GM23248 (cell line): ENCODE results near the gene TMEM132C. TPM values are rescaled to one million over a fixed set of nuclear protein-coding genes. Genes with fewer than 3 reads are reported as not detected.

ENCODE experiments used
- DNase-seq: peaks from one replicate; pipeline ENCODE4 v3.0.0-alpha.2; 2015
- H2AFZ ChIP-seq: fragments of 200-600 bp; sonication (generic); 2 replicates; pipeline ENCODE4 v1.6.1; 2016; ENCODE audit warnings: antibody characterized with exemption
- H3F3A ChIP-seq: fragments of 200-600 bp; sonication (generic); 2 replicates; pipeline ENCODE4 v1.6.1; 2016; ENCODE audit warnings: mild to moderate bottlenecking, antibody characterized with exemption, mixed run types; ENCODE audit not compliant: insufficient read depth
- H3K27ac ChIP-seq: fragments of 200-600 bp; sonication (generic); 2 replicates; pipeline ENCODE4 v1.5.1; 2016; ENCODE audit warnings: mild to moderate bottlenecking
- H3K27me3 ChIP-seq: fragments of 200-600 bp; sonication (generic); replicated peaks from 2 replicates; pipeline ENCODE4 v1.6.1; 2016; ENCODE audit warnings: mild to moderate bottlenecking; ENCODE audit not compliant: insufficient read depth
- H3K36me3 ChIP-seq: fragments of 200-600 bp; sonication (generic); 2 replicates; pipeline ENCODE4 v1.6.1; 2016; ENCODE audit warnings: low read depth, mild to moderate bottlenecking
- H3K4me1 ChIP-seq: fragments of 200-600 bp; sonication (generic); 2 replicates; pipeline ENCODE4 v1.6.1; 2016; ENCODE audit warnings: mild to moderate bottlenecking; ENCODE audit not compliant: insufficient read depth
- H3K4me2 ChIP-seq: fragments of 200-600 bp; sonication (generic); one replicate; pipeline ENCODE4 v1.6.1; 2016; ENCODE audit warnings: mild to moderate bottlenecking; ENCODE audit not compliant: unreplicated experiment
- H3K4me3 ChIP-seq: fragments of 200-600 bp; sonication (generic); 2 replicates; pipeline ENCODE4 v1.5.1; 2016; ENCODE audit warnings: mild to moderate bottlenecking
- H3K79me2 ChIP-seq: fragments of 200-600 bp; sonication (generic); 2 replicates; pipeline ENCODE4 v1.6.1; 2016; ENCODE audit warnings: mild to moderate bottlenecking; ENCODE audit not compliant: insufficient read depth
- H3K9ac ChIP-seq: fragments of 200-600 bp; sonication (generic); 2 replicates; pipeline ENCODE4 v1.6.1; 2016; ENCODE audit warnings: mild to moderate bottlenecking
- H3K9me2 ChIP-seq: fragments of 200-600 bp; sonication (generic); 2 replicates; pipeline ENCODE4 v1.6.1; 2016; ENCODE audit warnings: mixed run types, mild to moderate bottlenecking, moderate library complexity; ENCODE audit not compliant: insufficient read depth
- H3K9me3 ChIP-seq: fragments of 200-600 bp; sonication (generic); one replicate; pipeline ENCODE4 v1.6.1; 2017; ENCODE audit warnings: low read depth
- H4K20me1 ChIP-seq: fragments of 200-600 bp; sonication (generic); 2 replicates; pipeline ENCODE4 v1.6.0; 2016; ENCODE audit not compliant: insufficient read depth
- EZH2 ChIP-seq: fragments of 200-600 bp; sonication (generic); IDR thresholded peaks from 2 replicates; pipeline ENCODE4 v1.6.1; 2018; ENCODE audit warnings: antibody characterized with exemption, mild to moderate bottlenecking; ENCODE audit not compliant: insufficient read depth, poor library complexity, severe bottlenecking
- EZH2phosphoT487 ChIP-seq: fragments of 200-600 bp; sonication (generic); IDR thresholded peaks from 2 replicates; pipeline ENCODE4 v1.6.1; 2018; ENCODE audit warnings: antibody characterized with exemption, moderate library complexity, mild to moderate bottlenecking, low read depth; ENCODE audit not compliant: insufficient read depth
- WGBS, 2 experiments: methylation state at CpG; one replicate each; pipeline ENCODE4 v1.1.6; 2015 to 2017; ENCODE audit warnings: low lambda C conversion rate in 2 of 2, low coverage in 1 of 2; ENCODE audit errors: missing lambda C conversion rate in 2 of 2; 5-methylcytosine and 5-hydroxymethylcytosine counted together
- in situ Hi-C: fragments of 300-500 bp; cut with MboI; formaldehyde crosslinking; loops from 2 replicates; pipeline ENCODE4 v1.15.0; 2020
- polyA plus RNA-seq: library from polyadenylated mRNA; unstranded; fragments of >200 nt; fragmentation: Nextera tagmentation; extraction: Ambion mirVana; gene quantifications from 2 replicates; pipeline ENCODE4 v1.2.1, GENCODE V29; 2016
- total RNA-seq: library from RNA; depleted of rRNA; stranded (reverse); fragments of >200 nt; shearing (Covaris generic); gene quantifications from 2 replicates; pipeline ENCODE4 v1.2.3, GENCODE V29; 2014

The TMEM132C gene
- total and polyA plus RNA-seq, 2 experiments from 2014 or later: not detected

GRCh38 chr12:128424931-128425431 lies 158.0 kb downstream of the TMEM132C start:
- in situ Hi-C loops: no loop called here
- H3K4me2 ChIP-seq: no peak overlapping the region
- WGBS, 2 experiments: 32 to 40% methylated on average over 7 of the region's 7 CpGs
- H3K9me3 ChIP-seq: no peaks in the 10 kb centered on the region
- no peak overlapping the region for H2AFZ ChIP-seq
- no peaks in the 10 kb centered on the region for H4K20me1 ChIP-seq
- H3F3A ChIP-seq: no peaks in the 10 kb centered on the region
- H3K9me2 ChIP-seq: no peaks in the 10 kb centered on the region
- H3K27me3 ChIP-seq: no peaks in the 10 kb centered on the region
- no peak overlapping the region for H3K4me3 ChIP-seq
- no peak for TF ChIP-seq EZH2phosphoT487
- no peak for TF ChIP-seq EZH2
- H3K4me1 ChIP-seq: no peaks in the 10 kb centered on the region
- H3K9ac ChIP-seq: no peak overlapping the region
- no peaks in the 10 kb centered on the region for H3K36me3 ChIP-seq
- H3K79me2 ChIP-seq: no peaks in the 10 kb centered on the region
- no peak overlapping the region for H3K27ac ChIP-seq
- no peak for DNase-seq

DNA sequence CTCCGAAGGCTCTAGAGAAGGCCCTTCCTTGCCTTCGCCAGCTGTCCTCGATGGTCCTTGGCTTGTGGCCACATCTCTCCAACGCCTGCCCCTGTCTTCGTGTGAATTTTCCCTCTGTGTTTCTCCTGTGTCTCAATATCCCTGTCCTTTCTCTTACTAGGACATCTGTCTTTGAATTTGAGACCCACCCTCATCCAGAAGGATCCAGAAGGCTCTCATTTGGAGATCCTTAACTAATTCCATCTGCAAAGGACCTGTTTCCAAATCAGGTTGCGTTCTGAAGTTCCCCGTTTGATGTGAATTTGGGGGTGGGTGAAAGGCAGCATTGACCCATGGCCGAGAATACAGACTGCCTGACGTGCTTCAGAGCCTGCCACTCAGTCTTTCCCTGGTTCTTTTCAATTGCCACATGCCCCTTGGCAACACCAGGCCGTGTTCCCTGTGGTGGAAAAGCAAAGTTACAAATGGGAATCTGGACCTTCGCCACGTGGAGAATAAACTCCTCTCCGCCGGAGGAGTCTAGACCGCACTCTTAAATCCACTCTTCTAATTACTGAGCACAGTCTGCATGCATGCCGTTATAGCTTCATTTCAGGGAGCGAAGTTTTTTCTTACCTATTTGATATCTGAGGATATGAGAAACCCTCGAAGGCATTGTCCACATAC lies 158.8 kb downstream of the TMEM132C start:
- Histone ChIP-seq H3K4me3 (no peak overlapping the region), H3F3A (no peaks in the 10 kb centered on the region), H3K9ac (no peak overlapping the region), H3K36me3 (no peaks in the 10 kb centered on the region), H2AFZ (no peak overlapping the region), H3K9me3 (no peaks in the 10 kb centered on the region), H3K27me3 (no peaks in the 10 kb centered on the region), H3K4me2 (no peak overlapping the region), H3K9me2 (no peaks in the 10 kb centered on the region), H3K27ac (no peak overlapping the region), H4K20me1 (no peaks in the 10 kb centered on the region), H3K79me2 (no peaks in the 10 kb centered on the region), H3K4me1 (no peaks in the 10 kb centered on the region)
- in situ Hi-C loops: no loop called here
- no peak for DNase-seq
- WGBS, 2 experiments: 5 to 6% methylated on average over 18 of the region's 18 CpGs
- TF ChIP-seq EZH2 (no peak), EZH2phosphoT487 (no peak)

GRCh38 chr12:128426511-128426910 lies 159.5 kb downstream of the TMEM132C start:
- no peaks in the 10 kb centered on the region for H3F3A ChIP-seq
- DNase-seq: no peak
- no peaks in the 10 kb centered on the region for H3K79me2 ChIP-seq
- H3K4me1 ChIP-seq: no peaks in the 10 kb centered on the region
- H3K9me3 ChIP-seq: no peaks in the 10 kb centered on the region
- TF ChIP-seq EZH2: no peak
- TF ChIP-seq EZH2phosphoT487: no peak
- H3K9ac ChIP-seq: no peak overlapping the region
- H3K4me2 ChIP-seq: no peak overlapping the region
- no peaks in the 10 kb centered on the region for H3K27me3 ChIP-seq
- in situ Hi-C loops: no loop called here
- H3K4me3 ChIP-seq: no peak overlapping the region
- H2AFZ ChIP-seq: no peak overlapping the region
- no peaks in the 10 kb centered on the region for H4K20me1 ChIP-seq
- H3K36me3 ChIP-seq: no peaks in the 10 kb centered on the region
- 1 to 5% methylated on average over 5 of the region's 5 CpGs for WGBS, 2 experiments
- H3K9me2 ChIP-seq: no peaks in the 10 kb centered on the region
- no peak overlapping the region for H3K27ac ChIP-seq

DNA sequence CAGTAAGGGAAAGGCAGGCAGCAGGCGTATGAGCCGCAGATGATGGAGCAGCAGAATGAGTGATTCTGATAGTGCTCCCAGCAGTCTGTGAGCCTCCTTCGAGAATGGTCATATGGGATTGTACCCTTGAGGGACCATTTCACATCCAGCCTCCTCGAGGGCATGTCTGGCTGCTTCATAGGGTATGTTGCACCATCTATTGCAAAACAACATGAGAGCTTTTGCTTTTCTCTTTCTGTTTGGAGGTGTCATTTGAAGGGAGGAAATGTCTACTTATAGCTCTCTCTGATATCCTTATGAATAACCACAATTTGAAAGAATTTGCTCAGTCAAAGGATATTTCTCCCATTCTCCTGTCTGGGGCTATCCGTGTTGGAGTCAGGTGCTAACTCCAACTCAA lies 172.8 kb downstream of the TMEM132C start:
- Histone ChIP-seq H3K79me2 (no peaks in the 10 kb centered on the region), H3K27me3 (no peaks in the 10 kb centered on the region), H2AFZ (no peak overlapping the region), H3K4me2 (no peak overlapping the region), H4K20me1 (no peaks in the 10 kb centered on the region), H3K9me3 (no peaks in the 10 kb centered on the region), H3K4me3 (no peak overlapping the region), H3K36me3 (no peaks in the 10 kb centered on the region), H3K9me2 (no peaks in the 10 kb centered on the region), H3F3A (no peaks in the 10 kb centered on the region), H3K9ac (no peak overlapping the region), H3K4me1 (no peaks in the 10 kb centered on the region), H3K27ac (no peak overlapping the region)
- no peak for DNase-seq
- WGBS, 2 experiments: 32 to 34% methylated on average over 5 of the region's 5 CpGs
- TF ChIP-seq EZH2phosphoT487 (no peak), EZH2 (no peak)
- in situ Hi-C loops: no loop called here

GRCh38 chr12:128442096-128442495 lies 175.1 kb downstream of the TMEM132C start:
- Histone ChIP-seq H3K27ac (no peak overlapping the region), H3K9me3 (no peaks in the 10 kb centered on the region), H4K20me1 (no peaks in the 10 kb centered on the region), H3K4me1 (no peaks in the 10 kb centered on the region), H3K36me3 (no peaks in the 10 kb centered on the region), H3K79me2 (no peaks in the 10 kb centered on the region), H3K9ac (no peak overlapping the region), H2AFZ (no peak overlapping the region), H3K4me3 (no peak overlapping the region), H3K4me2 (no peak overlapping the region), H3K27me3 (no peaks in the 10 kb centered on the region), H3F3A (no peaks in the 10 kb centered on the region), H3K9me2 (no peaks in the 10 kb centered on the region)
- DNase-seq: no peak
- TF ChIP-seq EZH2phosphoT487 (no peak), EZH2 (no peak)
- in situ Hi-C loops: no loop called here
- 7 to 13% methylated on average over 2 of the region's 2 CpGs for WGBS, 2 experiments
